Measurements from ENCODE around the gene PCDHA1. TPM values are rescaled to one million over a fixed set of nuclear protein-coding genes. Genes with fewer than 3 reads are reported as not detected.
"Not testable (repeated sequence)": the region's sequence is repeated elsewhere in the genome, so short reads cannot be mapped to it uniquely, and the experiment has no call there.

The PCDHA1 gene
- total RNA-seq, 1 donor from 2014 or later: not detected

DNA sequence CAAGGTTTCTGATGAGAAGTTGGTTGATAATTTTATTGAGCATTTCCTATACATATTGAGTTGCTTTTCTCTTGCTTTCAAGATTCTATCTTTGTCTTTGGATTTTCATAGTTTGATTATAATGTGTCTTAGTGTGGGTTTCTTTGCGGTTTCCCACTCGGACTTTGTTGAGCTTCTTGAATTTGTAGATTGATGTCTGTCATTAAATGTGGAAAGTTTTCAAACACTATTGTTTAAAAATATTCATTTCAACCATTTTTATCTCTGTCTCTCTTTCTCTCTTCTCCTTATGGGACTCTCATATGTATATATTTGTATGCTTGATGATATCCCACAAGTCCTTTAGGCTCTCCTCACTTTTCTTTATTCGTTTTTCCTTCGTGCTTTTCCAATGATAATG, 18.5 kb upstream of the PCDHA1 start:
- H3K9me3 Mint-ChIP-seq (ENCODE audit: low read depth): peaks cover 51% of the 10 kb centered on the region
- peaks cover 3% of the 10 kb centered on the region for H3K36me3 Mint-ChIP-seq (ENCODE audit: insufficient read depth)
- DNase-seq (ENCODE audit: low spot score, unreplicated experiment): no peak
- H3K4me1 Mint-ChIP-seq (ENCODE audit: low read depth): no peaks in the 10 kb centered on the region
- TF ChIP-seq CTCF (IDR thresholded peaks at IDR 0.05; ENCODE audit: unreplicated experiment): no peak
- H3K27ac Mint-ChIP-seq: no peak overlapping the region
- H3K4me3 Mint-ChIP-seq (ENCODE audit: low read depth): no peak overlapping the region
- H3K27me3 Mint-ChIP-seq: no peaks in the 10 kb centered on the region

- no peak for DNase-seq (ENCODE audit: low spot score, unreplicated experiment)
- no peaks in the 10 kb centered on the region for H3K27me3 Mint-ChIP-seq
- H3K36me3 Mint-ChIP-seq (ENCODE audit: insufficient read depth): peaks cover 1% of the 10 kb centered on the region
- H3K27ac Mint-ChIP-seq: no peak overlapping the region
- no peaks in the 10 kb centered on the region for H3K4me1 Mint-ChIP-seq (ENCODE audit: low read depth)
- no peak overlapping the region for H3K4me3 Mint-ChIP-seq (ENCODE audit: low read depth)
- no peak for TF ChIP-seq CTCF (IDR thresholded peaks at IDR 0.05; ENCODE audit: unreplicated experiment)
- peaks cover 62% of the 10 kb centered on the region for H3K9me3 Mint-ChIP-seq (ENCODE audit: low read depth)
These were observed 5.4 kb upstream of the PCDHA1 start for GRCh38 chr5:140780512-140780911.

DNA sequence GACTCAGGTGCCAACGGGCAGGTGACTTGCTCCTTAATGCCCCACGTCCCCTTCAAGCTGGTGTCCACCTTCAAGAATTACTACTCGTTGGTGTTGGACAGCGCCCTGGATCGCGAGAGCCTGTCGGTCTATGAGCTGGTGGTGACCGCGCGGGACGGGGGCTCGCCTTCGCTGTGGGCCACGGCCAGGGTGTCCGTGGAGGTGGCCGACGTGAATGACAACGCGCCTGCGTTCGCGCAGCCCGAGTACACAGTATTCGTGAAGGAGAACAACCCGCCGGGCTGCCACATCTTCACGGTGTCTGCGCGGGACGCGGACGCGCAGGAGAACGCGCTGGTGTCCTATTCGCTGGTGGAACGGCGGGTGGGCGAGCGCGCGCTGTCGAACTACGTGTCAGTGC, 1.5 kb downstream of the PCDHA1 start:
- not testable (repeated sequence) for H3K4me1 Mint-ChIP-seq (ENCODE audit: low read depth); DNase-seq (ENCODE audit: low spot score, unreplicated experiment); H3K27me3 Mint-ChIP-seq; H3K36me3 Mint-ChIP-seq (ENCODE audit: insufficient read depth); H3K27ac Mint-ChIP-seq; H3K4me3 Mint-ChIP-seq (ENCODE audit: low read depth)
- H3K9me3 Mint-ChIP-seq (ENCODE audit: low read depth): peaks cover 34% of the 10 kb centered on the region

DNA sequence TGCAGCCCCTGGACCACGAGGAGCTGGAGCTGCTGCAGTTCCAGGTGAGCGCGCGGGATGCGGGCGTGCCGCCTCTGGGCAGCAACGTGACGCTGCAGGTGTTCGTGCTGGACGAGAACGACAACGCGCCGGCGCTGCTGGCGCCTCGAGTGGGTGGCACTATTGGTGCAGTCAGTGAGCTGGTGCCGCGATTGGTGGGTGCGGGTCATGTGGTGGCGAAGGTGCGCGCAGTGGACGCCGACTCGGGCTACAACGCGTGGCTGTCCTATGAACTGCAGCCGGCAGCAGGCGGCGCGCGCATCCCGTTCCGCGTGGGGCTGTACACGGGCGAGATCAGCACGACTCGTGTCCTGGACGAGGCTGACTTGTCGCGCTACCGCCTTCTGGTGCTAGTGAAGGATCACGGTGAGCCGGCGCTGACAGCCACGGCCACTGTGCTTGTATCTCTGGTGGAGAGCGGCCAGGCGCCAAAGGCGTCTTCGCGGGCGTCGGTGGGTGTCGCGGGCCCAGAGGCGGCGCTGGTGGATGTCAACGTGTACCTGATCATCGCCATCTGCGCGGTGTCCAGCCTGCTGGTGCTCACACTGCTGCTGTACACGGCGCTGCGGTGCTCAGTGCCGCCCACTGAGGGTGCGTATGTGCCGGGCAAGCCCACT, 2.0 kb downstream of the PCDHA1 start:
- not testable (repeated sequence) for H3K4me3 Mint-ChIP-seq (ENCODE audit: low read depth); DNase-seq (ENCODE audit: low spot score, unreplicated experiment); H3K27ac Mint-ChIP-seq; H3K27me3 Mint-ChIP-seq; H3K4me1 Mint-ChIP-seq (ENCODE audit: low read depth); H3K36me3 Mint-ChIP-seq (ENCODE audit: insufficient read depth)
- H3K9me3 Mint-ChIP-seq (ENCODE audit: low read depth): peaks cover 29% of the 10 kb centered on the region

- TF ChIP-seq CTCF (IDR thresholded peaks at IDR 0.05; ENCODE audit: unreplicated experiment): no peak
- H3K27ac Mint-ChIP-seq: no peak overlapping the region
- peaks cover 21% of the 10 kb centered on the region for H3K9me3 Mint-ChIP-seq (ENCODE audit: low read depth)
- peaks cover 14% of the 10 kb centered on the region for H3K36me3 Mint-ChIP-seq (ENCODE audit: insufficient read depth)
- DNase-seq (ENCODE audit: low spot score, unreplicated experiment): no peak
- H3K4me1 Mint-ChIP-seq (ENCODE audit: low read depth): no peaks in the 10 kb centered on the region
- no peaks in the 10 kb centered on the region for H3K27me3 Mint-ChIP-seq
- H3K4me3 Mint-ChIP-seq (ENCODE audit: low read depth): no peak overlapping the region
These were observed 5.1 kb downstream of the PCDHA1 start for GRCh38 chr5:140791089-140791488.

DNA sequence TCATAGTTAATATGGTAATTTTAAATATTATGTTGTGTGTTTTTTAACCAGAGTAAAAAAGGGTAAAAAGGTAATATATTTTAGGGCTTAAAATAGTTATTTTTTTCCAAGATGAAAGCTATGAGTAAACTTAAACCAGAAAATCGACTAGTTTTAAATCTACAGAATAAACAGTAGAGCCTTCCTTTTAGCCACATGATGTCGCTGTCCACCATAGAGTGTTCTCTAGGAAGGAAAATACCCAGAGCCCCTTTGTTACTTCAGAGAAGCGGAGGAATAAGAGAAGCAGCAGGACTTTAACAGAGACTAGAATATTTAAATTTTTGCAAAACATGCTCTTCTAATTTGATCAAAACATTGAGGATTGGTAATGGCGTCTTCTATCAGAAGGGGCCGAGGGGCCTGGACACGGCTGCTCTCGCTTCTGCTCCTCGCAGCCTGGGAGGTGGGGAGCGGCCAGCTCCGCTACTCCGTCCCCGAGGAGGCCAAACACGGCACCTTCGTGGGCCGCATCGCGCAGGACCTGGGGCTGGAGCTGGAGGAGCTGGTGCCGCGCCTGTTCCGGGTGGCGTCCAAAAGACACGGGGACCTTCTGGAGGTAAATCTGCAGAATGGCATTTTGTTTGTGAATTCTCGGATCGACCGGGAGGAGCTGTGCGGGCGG, 8.8 kb downstream of the PCDHA1 start, which contains the start of gene PCDHA2:
Gene PCDHA2, plus strand, starts transcription at position 258 of the 664 bp plus-strand sequence.
- peaks cover 20% of the 10 kb centered on the region for H3K9me3 Mint-ChIP-seq (ENCODE audit: low read depth)
- no peaks in the 10 kb centered on the region for H3K4me1 Mint-ChIP-seq (ENCODE audit: low read depth)
- H3K36me3 Mint-ChIP-seq (ENCODE audit: insufficient read depth): peaks cover 24% of the 10 kb centered on the region
- H3K27ac Mint-ChIP-seq: peak within 1 kb of the TSS; percentile 88
- TF ChIP-seq CTCF (IDR thresholded peaks at IDR 0.05; ENCODE audit: unreplicated experiment): peak; percentile 48
- no peak for DNase-seq (ENCODE audit: low spot score, unreplicated experiment)
- peak within 1 kb of the TSS; percentile 80 for H3K4me3 Mint-ChIP-seq (ENCODE audit: low read depth)
- H3K27me3 Mint-ChIP-seq: no peaks in the 10 kb centered on the region
